HCT116 (cell line): ENCODE results near the gene JCAD. TPM values are rescaled to one million over a fixed set of nuclear protein-coding genes. Genes with fewer than 3 reads are reported as not detected.

ENCODE experiments used
- ATAC-seq: fragments of 200-7000 bp; cut with Tn5 transposase; 2 replicates; pipeline ENCODE4 v1.9.1; 2020; ENCODE audit warnings: mild to moderate bottlenecking, moderate library complexity
- BruUV-seq: library from RNA; stranded (reverse); fragments of 400-500 nt; replicated peaks from 2 replicates; lab custom pipeline; 2021; lab: Mats Ljungman, UMichigan
- CTCF ChIA-PET: fragments of 300-600 bp; sonication (Branson Sonifier 250); formaldehyde crosslinking; loops from one replicate; lab custom pipeline; 2021; ENCODE audit warnings: antibody characterized with exemption; lab: Charles Lee
- POLR2A ChIA-PET: fragments of 300-600, 350-600 bp; sonication (Branson Sonifier 250); formaldehyde crosslinking; loops from one replicate; lab custom pipeline; 2021; ENCODE audit warnings: antibody characterized with exemption; lab: Charles Lee
- RAD21 ChIA-PET, 2 experiments: fragments of 300-600 bp; sonication (Branson Sonifier 250); formaldehyde crosslinking; loops; one replicate each; lab custom pipeline; 2023; ENCODE audit warnings: low total read pairs in 2 of 2; ENCODE audit not compliant: uncharacterized antibody in 2 of 2, unreplicated experiment in 2 of 2, low non-redundant PET in 1 of 2; lab: Charles Lee
- DNase-seq: peaks from one replicate; pipeline ENCODE4 v3.0.0-alpha.2; 2010; ENCODE audit warnings: low read depth, low spot score
- H2AFZ ChIP-seq: fragments of 200-600 bp; shearing (Covaris generic), sonication (generic); 2 replicates; pipeline ENCODE4 v1.6.1; 2017; ENCODE audit warnings: low read depth, mixed run types, mixed read lengths, antibody characterized with exemption, low read length; ENCODE audit not compliant: poor library complexity, severe bottlenecking
- H3K27ac ChIP-seq: 2 replicates; pipeline ENCODE4 v1.5.1; 2012; ENCODE audit warnings: low read depth, low read length
- H3K27me3 ChIP-seq: fragments of 200-600 bp; sonication (generic); 2 replicates; pipeline ENCODE4 v1.6.1; 2016; ENCODE audit warnings: mixed run types, low read length, mixed read lengths; ENCODE audit not compliant: insufficient read depth
- H3K36me3 ChIP-seq, 2 experiments: fragments of 200-500 bp in 1 of 2; fragments of 200-600 bp in 1 of 2; sonication (Bioruptor generic) in 1 of 2; sonication (generic) in 1 of 2; 2 replicates each; pipeline versions ENCODE4 v1.5.1 to v1.6.1; 2014 to 2016; ENCODE audit warnings: low read length in 2 of 2, inconsistent platforms in 1 of 2, mixed read lengths in 1 of 2, mixed run types in 1 of 2; ENCODE audit not compliant: insufficient read depth in 2 of 2, control insufficient read depth in 1 of 2
- H3K4me1 ChIP-seq, 2 experiments: fragments of 200-600 bp in 1 of 2; sonication (generic) in 1 of 2; 2 replicates each; pipeline versions ENCODE4 v1.5.1 to v1.6.1; 2012 to 2017; ENCODE audit warnings: low read length in 2 of 2, inconsistent platforms in 1 of 2, mild to moderate bottlenecking in 1 of 2, mixed read lengths in 1 of 2, mixed run types in 1 of 2, moderate library complexity in 1 of 2; ENCODE audit not compliant: insufficient read depth in 2 of 2, control insufficient read depth in 1 of 2
- H3K4me2 ChIP-seq: fragments of 200-600 bp; sonication (generic); 2 replicates; pipeline ENCODE4 v1.6.1; 2017; ENCODE audit warnings: mixed run types, low read length, mixed read lengths
- H3K4me3 ChIP-seq, 2 experiments: fragments of 200-600 bp in 1 of 2; sonication (generic) in 1 of 2; replicated peaks in 1 of 2; 2 replicates each; pipeline ENCODE4 v1.5.1; 2011 to 2016; ENCODE audit warnings: low read length in 2 of 2, control low read depth in 1 of 2, low read depth in 1 of 2, mild to moderate bottlenecking in 1 of 2, mixed read lengths in 1 of 2, mixed run types in 1 of 2
- H3K79me2 ChIP-seq: fragments of 200-600 bp; sonication (generic); 2 replicates; pipeline ENCODE4 v1.6.1; 2017; ENCODE audit warnings: mild to moderate bottlenecking, mixed run types, low read length, moderate library complexity, mixed read lengths; ENCODE audit not compliant: insufficient read depth
- H3K9ac ChIP-seq: fragments of 200-600 bp; sonication (generic); 2 replicates; pipeline ENCODE4 v1.6.1; 2016; ENCODE audit warnings: low read length, mixed read lengths
- H3K9me2 ChIP-seq: fragments of 200-600 bp; sonication (generic), shearing (Covaris generic); 2 replicates; pipeline ENCODE4 v1.6.1; 2017; ENCODE audit warnings: mixed run types, mild to moderate bottlenecking, moderate library complexity; ENCODE audit not compliant: insufficient read depth
- H3K9me3 ChIP-seq, 2 experiments: fragments of 200-500 bp in 1 of 2; fragments of 200-600 bp in 1 of 2; sonication (Bioruptor generic) in 1 of 2; sonication (generic) in 1 of 2; 2 replicates each; pipeline ENCODE4 v1.6.1; 2014 to 2017; ENCODE audit warnings: low read length in 2 of 2, mixed read lengths in 2 of 2, inconsistent platforms in 1 of 2, low read depth in 1 of 2, mild to moderate bottlenecking in 1 of 2, mixed run types in 1 of 2, moderate library complexity in 1 of 2; ENCODE audit not compliant: control insufficient read depth in 1 of 2, insufficient read depth in 1 of 2
- H4K20me1 ChIP-seq: fragments of 200-600 bp; sonication (generic), shearing (Covaris generic); 2 replicates; pipeline ENCODE4 v1.6.1; 2017; ENCODE audit warnings: mixed run types, mild to moderate bottlenecking, moderate library complexity; ENCODE audit not compliant: insufficient read depth
- ATF3 ChIP-seq: IDR thresholded peaks from 2 replicates; pipeline ENCODE4 v1.6.1; 2012
- CEBPB ChIP-seq: IDR thresholded peaks from 2 replicates; pipeline ENCODE4 v1.6.1; 2012; ENCODE audit warnings: low read depth
- ELF1 ChIP-seq: IDR thresholded peaks from 2 replicates; pipeline ENCODE4 v1.6.1; 2012; ENCODE audit warnings: low read depth, borderline replicate concordance
- EZH2 ChIP-seq: fragments of 200-600 bp; sonication (generic); IDR thresholded peaks from 2 replicates; pipeline ENCODE4 v1.6.1; 2017; ENCODE audit warnings: antibody characterized with exemption, mixed run types
- JUND ChIP-seq: IDR thresholded peaks from 2 replicates; pipeline ENCODE4 v1.6.1; 2012
- POLR2A ChIP-seq: IDR thresholded peaks from 2 replicates; pipeline ENCODE4 v1.7.0; 2011; ENCODE audit warnings: borderline replicate concordance; ENCODE audit not compliant: insufficient read depth, insufficient read length; ENCODE audit errors: extremely low read depth
- POLR2AphosphoS5 ChIP-seq: IDR thresholded peaks from 2 replicates; pipeline ENCODE4 v1.6.1; 2011; ENCODE audit warnings: mild to moderate bottlenecking, low read depth, low read length, moderate library complexity
- RAD21 ChIP-seq: IDR thresholded peaks from 2 replicates; pipeline ENCODE4 v1.6.1; 2012; ENCODE audit warnings: low read depth, mild to moderate bottlenecking
- REST ChIP-seq: IDR thresholded peaks from 2 replicates; pipeline ENCODE4 v1.6.1; 2012; ENCODE audit warnings: low read depth
- SRF ChIP-seq: IDR thresholded peaks from 2 replicates; pipeline ENCODE4 v1.6.1; 2012; ENCODE audit warnings: low read depth
- TCF7L2 ChIP-seq: IDR thresholded peaks from 2 replicates; pipeline ENCODE4 v1.7.0; 2011; ENCODE audit warnings: borderline replicate concordance, inconsistent platforms; ENCODE audit not compliant: insufficient read depth, insufficient read length; ENCODE audit errors: extremely low read depth
- YY1 ChIP-seq: IDR thresholded peaks from 2 replicates; pipeline ENCODE4 v1.6.1; 2011; ENCODE audit warnings: low read length, low read depth, moderate library complexity, mild to moderate bottlenecking; ENCODE audit not compliant: insufficient replicate concordance; ENCODE audit errors: extremely low read depth
- intact Hi-C: fragments of 100-400 bp; cut with micrococcal nuclease; formaldehyde crosslinking; loops from 2 replicates; pipeline ENCODE4 v1.10.0; 2022
- total RNA-seq: library from RNA; stranded (reverse); gene quantifications from one replicate; pipeline ENCODE4 v1.2.1, GENCODE V29; 2021; ENCODE audit not compliant: unreplicated experiment

The JCAD gene
- total RNA-seq, 1 experiment from 2014 or later: 17.5 TPM

GRCh38 chr10:30034433-30035137, 24.8 kb downstream of the JCAD start:
- BruUV-seq: no TSS peak
- no peak overlapping the region for H3K27ac ChIP-seq
- no peaks in the 10 kb centered on the region for H4K20me1 ChIP-seq
- ATAC-seq: no peak
- no peak overlapping the region for H2AFZ ChIP-seq
- H3K4me1 ChIP-seq: no peaks in the 10 kb centered on the region
- CTCF ChIA-PET: no interaction called here
- RAD21 ChIA-PET: no interaction called here
- no peaks in the 10 kb centered on the region for H3K79me2 ChIP-seq
- intact Hi-C loops: no loop called here
- H3K4me3 ChIP-seq: no peak overlapping the region
- no peak for DNase-seq
- H3K9ac ChIP-seq: no peak overlapping the region
- POLR2A ChIA-PET: no interaction called here
- H3K36me3 ChIP-seq: peaks cover 0 to 2% of the 10 kb centered on the region in 2 experiments; a peak in 1 of 4 replicates
- H3K4me2 ChIP-seq: no peak overlapping the region
- no peak for TF ChIP-seq SRF
- TF ChIP-seq EZH2: no peak
- TF ChIP-seq TCF7L2: no peak
- no peak for TF ChIP-seq REST
- TF ChIP-seq CEBPB: no peak
- TF ChIP-seq ATF3: no peak
- TF ChIP-seq JUND: no peak
- TF ChIP-seq ELF1: no peak
- no peak for TF ChIP-seq RAD21
- TF ChIP-seq YY1: no peak
- TF ChIP-seq POLR2AphosphoS5: no peak
- TF ChIP-seq POLR2A: no peak
- no peaks in the 10 kb centered on the region for H3K9me3 ChIP-seq
- H3K9me2 ChIP-seq: no peaks in the 10 kb centered on the region
- no peaks in the 10 kb centered on the region for H3K27me3 ChIP-seq
